ENCODE results near the gene MLF1.
"Not testable (repeated sequence)": the region's sequence is repeated elsewhere in the genome, so short reads cannot be mapped to it uniquely, and the experiment has no call there.

MLF1 gene

DNA sequence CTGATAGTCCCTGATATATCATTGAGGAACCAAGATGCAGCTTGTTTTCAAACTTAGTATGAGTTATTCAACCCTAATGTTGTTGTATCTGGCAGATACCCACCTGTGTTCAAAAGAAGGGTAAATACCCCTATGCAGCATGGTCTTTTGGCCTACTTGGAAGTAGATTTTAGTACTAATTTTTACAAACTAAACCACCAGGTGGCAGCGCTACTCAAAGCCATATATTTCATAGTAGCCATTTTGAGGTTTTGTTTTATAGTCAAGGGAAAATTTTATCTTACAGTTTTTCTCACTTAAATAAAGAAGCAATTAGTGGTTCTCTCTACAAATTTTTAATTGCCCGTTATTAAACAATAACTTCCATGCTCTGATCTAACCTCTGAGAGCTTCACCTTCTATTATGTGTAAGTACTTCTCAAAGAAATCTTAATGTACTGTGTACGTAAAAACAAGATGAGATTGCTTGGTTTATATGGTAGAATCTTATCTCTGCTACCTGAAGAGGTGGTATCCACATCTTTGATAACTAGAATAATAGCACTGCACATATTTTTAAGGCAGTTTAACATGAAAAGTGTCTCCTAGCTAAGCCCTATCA, 31.5 kb upstream of the MLF1 start:
- no peak for DNase-seq (ENCODE audit: low spot score)
- no peak overlapping the region for H3K27ac ChIP-seq
- TF ChIP-seq, protein P1, sequence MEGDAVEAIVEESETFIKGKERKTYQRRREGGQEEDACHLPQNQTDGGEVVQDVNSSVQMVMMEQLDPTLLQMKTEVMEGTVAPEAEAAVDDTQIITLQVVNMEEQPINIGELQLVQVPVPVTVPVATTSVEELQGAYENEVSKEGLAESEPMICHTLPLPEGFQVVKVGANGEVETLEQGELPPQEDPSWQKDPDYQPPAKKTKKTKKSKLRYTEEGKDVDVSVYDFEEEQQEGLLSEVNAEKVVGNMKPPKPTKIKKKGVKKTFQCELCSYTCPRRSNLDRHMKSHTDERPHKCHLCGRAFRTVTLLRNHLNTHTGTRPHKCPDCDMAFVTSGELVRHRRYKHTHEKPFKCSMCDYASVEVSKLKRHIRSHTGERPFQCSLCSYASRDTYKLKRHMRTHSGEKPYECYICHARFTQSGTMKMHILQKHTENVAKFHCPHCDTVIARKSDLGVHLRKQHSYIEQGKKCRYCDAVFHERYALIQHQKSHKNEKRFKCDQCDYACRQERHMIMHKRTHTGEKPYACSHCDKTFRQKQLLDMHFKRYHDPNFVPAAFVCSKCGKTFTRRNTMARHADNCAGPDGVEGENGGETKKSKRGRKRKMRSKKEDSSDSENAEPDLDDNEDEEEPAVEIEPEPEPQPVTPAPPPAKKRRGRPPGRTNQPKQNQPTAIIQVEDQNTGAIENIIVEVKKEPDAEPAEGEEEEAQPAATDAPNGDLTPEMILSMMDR (IDR thresholded peaks at IDR 0.05): no peak
- no peak overlapping the region for H3K4me3 ChIP-seq

DNA sequence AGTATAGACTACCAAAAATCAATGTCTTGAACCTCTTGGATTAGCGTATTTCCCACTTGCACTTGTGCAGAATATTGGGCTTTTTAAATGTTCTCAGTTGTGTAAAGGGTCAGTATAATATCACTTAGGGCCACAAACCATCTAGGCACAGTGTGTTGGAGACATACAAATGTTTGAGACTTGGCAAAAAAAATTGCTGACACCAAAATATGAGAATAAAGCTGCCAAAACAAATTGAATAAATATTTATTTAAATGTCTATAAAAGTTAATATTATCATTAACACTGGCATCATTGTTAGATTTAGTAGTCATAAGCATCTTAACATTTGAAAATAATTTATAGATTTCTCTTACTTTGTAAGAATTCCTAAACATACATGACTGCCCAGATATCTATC, 30.9 kb upstream of the MLF1 start:
- TF ChIP-seq, protein P1 (IDR thresholded peaks at IDR 0.05): no peak
- Histone ChIP-seq H3K27ac (no peak overlapping the region), H3K4me3 (no peak overlapping the region)
- no peak for DNase-seq (ENCODE audit: low spot score)

DNA sequence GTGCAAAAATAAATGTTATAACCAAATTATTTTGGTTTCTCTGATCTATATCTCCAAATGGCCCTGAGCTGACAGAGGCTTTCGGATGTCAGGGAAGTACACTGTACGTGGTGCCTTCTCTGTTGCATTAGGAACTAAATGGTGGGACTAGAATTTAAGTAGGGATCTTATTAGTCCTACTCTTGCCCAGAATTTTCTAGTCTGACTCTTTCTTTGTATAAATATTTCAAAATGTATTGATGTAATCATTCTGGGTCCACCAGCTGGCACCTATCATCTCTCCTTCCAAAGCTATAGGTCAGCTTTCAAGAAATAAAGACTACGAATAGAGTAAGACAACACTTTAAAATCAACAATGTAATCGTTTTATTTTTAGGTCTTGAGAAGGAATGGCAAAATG, 22.3 kb upstream of the MLF1 start:
- Histone ChIP-seq H3K4me3 (no peak overlapping the region), H3K27ac (no peak overlapping the region)
- DNase-seq (ENCODE audit: low spot score): no peak
- TF ChIP-seq, protein P1 (IDR thresholded peaks at IDR 0.05): no peak

DNA sequence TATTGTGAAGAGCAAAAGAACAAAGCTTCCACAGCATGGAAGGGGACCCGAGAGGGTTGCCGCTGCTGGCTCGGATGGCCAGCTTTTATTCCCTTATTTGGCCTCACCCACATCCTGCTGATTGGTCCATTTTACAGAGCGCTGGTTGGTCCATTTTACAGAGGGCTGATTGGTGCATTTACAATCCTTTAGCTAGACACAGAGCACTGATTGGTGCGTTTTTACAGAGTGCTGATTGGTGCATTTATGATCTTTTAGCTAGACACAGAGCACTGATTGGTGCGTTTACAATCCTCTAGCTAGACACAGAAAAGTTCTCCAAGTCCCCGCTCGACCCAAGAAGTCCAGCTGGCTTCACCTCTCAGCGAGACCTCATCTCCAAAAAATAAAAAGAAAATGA, 21.1 kb upstream of the MLF1 start:
- not testable (repeated sequence) for H3K27ac ChIP-seq; DNase-seq (ENCODE audit: low spot score); H3K4me3 ChIP-seq

DNA sequence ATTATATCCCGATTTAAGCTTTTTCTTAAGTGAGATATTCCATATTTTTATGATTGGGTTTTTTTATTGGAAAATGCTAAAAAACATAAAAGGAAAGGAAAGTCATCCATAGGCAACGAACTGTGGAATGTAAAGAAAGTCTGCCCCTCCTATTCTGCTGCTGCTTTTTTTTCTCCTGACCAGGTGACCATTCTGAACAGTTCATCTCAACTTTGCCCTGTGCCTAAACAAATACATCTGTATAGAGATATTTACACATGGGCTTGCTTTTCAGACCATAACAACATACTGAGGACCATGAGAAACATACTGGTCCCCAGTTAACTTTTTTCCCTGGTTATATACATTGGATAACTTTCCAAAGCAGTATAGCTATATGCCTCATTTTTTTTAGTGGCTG, 18.9 kb upstream of the MLF1 start:
- DNase-seq (ENCODE audit: low spot score): no peak
- no peak overlapping the region for H3K4me3 ChIP-seq
- TF ChIP-seq, protein P1 (IDR thresholded peaks at IDR 0.05): no peak
- H3K27ac ChIP-seq: no peak overlapping the region

DNA sequence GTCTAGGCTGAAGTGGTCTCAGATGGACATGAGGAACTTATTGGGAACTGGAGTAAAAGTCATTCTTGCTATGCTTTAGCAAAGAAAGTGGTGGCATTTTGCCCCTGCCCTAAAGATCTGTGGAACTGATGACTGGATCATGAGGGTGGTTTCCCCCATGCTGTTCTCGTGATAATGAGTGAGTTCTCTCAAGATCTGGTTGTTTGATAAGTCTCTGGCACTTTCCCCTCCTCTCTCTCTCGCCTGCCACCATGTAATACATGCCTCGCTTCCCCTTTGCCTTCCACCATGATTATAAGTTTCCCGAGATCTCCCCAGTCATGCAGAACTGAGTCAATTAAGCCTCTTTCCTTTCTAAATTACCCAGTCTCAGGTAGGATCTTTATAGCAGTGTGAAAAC, 11.5 kb upstream of the MLF1 start:
- TF ChIP-seq, protein P1 (IDR thresholded peaks at IDR 0.05): no peak
- no peak for DNase-seq (ENCODE audit: low spot score)
- Histone ChIP-seq H3K4me3 (no peak overlapping the region), H3K27ac (no peak overlapping the region)

DNA sequence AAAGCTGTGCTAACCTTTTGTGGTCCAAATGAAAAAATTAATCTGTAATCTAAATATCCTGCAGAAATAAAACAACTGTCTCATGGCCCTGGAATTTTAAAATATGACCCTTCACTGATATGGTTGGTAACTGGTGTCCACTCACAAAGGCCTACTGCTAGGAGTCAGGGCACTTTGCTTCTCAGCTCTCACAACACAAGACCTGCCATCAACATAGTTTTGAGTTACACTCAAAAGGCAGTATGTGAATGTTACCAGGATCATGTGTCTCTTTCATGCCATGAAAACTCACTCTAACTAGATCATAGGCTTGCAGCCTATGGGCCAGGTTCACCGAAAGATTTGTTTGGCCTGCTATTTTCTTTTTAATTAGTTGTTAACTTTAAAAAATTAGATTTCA, 10.0 kb upstream of the MLF1 start:
- no peak for DNase-seq (ENCODE audit: low spot score)
- H3K4me3 ChIP-seq: no peak overlapping the region
- H3K27ac ChIP-seq: no peak overlapping the region
- TF ChIP-seq, protein P1 (IDR thresholded peaks at IDR 0.05): no peak

DNA sequence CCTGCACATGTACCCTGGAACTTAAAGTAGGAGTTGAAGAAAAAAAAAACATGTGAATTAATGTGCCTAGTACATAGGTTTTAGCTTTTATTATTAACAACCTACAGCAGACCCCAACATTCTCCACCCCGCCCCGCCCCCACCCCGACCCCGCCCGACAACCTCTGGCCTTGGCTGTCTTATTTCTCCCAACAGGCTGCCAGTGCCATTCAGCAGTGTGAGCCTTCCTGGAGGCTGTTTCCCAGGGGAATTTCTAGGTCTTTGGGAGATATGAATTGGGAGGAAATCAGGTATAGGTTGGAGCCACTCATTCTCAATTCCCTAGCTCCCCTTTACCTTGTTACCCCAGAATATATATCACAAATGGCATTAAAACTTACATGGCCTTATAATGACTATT, 8.3 kb upstream of the MLF1 start:
- no peak for DNase-seq (ENCODE audit: low spot score)
- TF ChIP-seq, protein P1 (IDR thresholded peaks at IDR 0.05): no peak
- Histone ChIP-seq H3K4me3 (no peak overlapping the region), H3K27ac (no peak overlapping the region)

Data from coronary artery (tissue), 2 donors.